HG03442 (cell line): ENCODE measurements around the gene LCK.

Experiments
- ATAC-seq: cut with Tn5 transposase; IDR thresholded peaks from one replicate; pipeline ENCODE4 v1.9.1; 2021; ENCODE audit warnings: mild to moderate bottlenecking, moderate library complexity; ENCODE audit not compliant: unreplicated experiment

Gene LCK

DNA sequence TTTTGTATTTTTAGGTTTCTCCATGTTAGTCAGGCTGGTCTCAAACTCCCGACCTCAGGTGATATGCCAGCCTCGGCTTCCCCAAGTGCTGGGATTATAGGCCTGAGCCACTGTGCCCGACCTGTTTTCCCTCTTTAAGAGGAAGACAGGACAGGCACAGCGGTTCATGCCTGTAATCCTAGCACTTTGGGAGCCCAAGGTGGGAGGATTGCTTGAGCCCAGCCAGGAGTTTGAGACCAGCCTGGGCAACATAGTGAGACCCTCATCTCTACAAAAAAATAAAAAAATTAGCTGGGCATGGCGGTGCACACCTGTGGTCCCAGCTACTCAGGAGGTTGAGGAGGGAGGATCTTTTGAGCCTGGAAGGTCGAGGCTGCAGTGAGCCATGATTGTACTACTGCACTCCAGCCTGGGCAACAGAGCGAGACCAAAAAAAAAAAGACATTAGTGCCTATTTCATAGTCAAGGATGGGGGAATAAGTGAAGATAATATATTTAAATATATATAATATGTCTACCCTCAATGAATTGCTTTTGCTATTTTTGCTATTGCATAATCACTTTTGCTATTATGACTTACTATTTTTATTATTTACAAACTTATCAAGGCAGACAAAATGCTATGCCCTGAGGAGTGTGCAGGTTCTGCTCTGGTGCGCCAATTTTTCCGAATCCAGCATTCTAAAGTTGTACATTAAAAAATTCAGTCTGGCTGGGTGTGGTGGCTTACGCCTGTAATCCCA lies 67.2 kb downstream of the LCK start:
- no peak for ATAC-seq

- ATAC-seq = no peak
Measured at GRCh38 chr1:32321712-32322291, 70.7 kb downstream of the LCK start.

DNA sequence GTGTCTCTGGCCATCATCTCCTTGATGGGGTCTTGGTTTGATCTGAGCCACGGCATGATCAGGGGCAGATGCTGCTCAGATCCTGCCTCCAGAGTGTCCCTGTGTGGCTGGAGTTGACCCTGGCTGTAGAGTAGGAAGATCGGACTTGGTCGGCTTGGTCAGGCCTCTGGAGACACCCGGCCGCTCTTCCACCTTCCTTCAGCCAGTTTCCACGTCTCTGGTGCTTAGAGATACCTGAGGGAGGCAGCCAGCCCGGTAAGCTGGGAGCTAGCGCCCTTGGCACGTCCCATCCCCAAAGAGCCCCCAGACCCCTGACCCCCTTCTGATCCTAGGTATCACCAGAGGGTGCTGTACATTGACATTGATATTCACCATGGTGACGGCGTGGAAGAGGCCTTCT lies 76.1 kb downstream of the LCK start:
- no peak for ATAC-seq

- no peak for ATAC-seq
Measured at GRCh38 chr1:32329931-32330466, 78.9 kb downstream of the LCK start.

GRCh38 chr1:32330558-32331151 lies 79.6 kb downstream of the LCK start:
- no peak for ATAC-seq

DNA sequence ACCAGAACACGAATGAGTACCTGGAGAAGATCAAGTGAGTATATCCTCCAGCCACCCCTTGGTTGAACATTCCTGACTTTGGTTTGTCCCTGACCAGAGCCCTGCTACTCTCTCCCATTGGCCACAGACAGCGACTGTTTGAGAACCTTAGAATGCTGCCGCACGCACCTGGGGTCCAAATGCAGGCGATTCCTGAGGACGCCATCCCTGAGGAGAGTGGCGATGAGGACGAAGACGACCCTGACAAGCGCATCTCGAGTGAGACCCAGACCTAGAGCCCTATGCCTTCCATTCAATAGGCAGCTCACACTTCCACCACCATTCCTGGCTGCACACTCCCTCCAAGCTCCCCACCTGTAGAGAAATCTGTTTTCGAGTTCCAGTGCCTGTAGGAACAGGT lies 80.5 kb downstream of the LCK start:
- ATAC-seq = no peak

GRCh38 chr1:32332290-32333079 lies 81.4 kb downstream of the LCK start:
- no peak for ATAC-seq

DNA sequence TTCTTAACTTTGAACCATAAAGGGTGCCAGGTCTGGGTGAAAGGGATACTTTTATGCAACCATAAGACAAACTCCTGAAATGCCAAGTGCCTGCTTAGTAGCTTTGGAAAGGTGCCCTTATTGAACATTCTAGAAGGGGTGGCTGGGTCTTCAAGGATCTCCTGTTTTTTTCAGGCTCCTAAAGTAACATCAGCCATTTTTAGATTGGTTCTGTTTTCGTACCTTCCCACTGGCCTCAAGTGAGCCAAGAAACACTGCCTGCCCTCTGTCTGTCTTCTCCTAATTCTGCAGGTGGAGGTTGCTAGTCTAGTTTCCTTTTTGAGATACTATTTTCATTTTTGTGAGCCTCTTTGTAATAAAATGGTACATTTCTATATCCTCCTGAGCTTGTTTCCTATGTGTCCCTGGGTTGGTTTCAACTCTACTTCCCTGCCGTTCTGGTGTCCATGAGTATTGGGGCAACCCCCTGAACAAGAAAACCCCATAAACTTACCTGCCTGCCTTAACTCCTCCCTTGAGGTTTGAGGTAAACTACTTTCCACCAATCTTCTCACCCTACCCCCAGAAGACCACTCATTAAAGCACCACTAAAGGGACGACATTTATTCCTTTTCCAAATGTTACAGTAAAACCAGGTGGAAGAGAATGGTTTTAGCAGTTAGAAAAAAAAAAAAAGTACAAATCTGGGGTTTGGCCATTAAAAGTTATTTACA lies 82.3 kb downstream of the LCK start:
- no peak for ATAC-seq

GRCh38 chr1:32334274-32334861 lies 83.3 kb downstream of the LCK start:
- ATAC-seq = no peak

GRCh38 chr1:32334864-32335534 lies 83.9 kb downstream of the LCK start:
- ATAC-seq = no peak

DNA sequence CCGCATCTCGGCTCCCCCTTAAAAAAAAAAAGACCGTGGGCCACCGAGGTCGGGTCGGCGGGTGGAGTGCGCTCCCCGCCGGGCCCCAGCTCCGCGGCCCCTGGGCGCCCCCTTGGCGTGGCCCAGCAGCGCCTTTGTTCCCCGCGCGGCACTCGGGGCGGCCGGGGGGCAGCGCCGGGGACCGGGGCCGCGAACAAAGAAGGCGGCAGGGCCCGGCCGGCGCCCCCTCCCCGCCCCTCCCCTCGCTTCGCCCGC lies 84.4 kb downstream of the LCK start:
- no peak for ATAC-seq
